Activated gamma-delta T cell treated with anti-CD3 and anti-CD28 coated beads, Interleukin-2, amount 50 U/mL, for 16 hours (primary cell): ENCODE results near the gene PPOX.

ENCODE experiments used
- DNase-seq: peaks from one replicate; pipeline ENCODE4 v3.0.0-alpha.2; 2020; ENCODE audit warnings: low read depth

PPOX gene

DNA sequence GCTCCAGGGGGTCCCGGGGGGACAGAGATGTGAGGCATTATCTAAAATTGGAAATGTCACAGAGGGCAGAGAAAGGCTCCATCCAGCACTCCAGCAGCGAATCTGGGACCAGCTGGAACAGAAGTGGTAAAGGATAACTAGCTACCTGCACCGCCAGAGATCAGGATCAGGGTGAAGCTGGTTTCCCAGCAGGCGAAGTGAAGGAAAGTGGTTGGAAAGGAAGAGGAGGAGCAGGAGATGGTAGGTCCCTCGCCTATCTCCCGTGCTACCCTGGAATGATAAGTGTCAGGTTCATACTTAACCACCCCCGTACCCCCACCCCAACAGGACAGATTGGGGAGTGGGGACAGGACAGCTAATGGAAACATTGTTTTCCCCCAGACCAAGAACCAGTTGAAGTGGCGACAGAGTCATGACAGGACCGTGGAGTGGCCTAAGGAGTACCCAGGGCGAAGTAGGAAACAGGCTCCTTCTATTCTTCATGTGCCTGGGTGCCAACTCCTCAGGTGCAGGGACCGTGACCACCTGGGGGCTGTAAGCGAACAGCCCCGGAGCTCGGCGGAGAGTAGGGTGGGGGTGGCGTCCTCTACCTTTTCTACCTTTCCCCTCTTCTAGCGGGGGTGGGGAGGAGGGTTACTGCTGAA is 10.4 kb downstream of the PPOX start:
- no peak for DNase-seq

DNA sequence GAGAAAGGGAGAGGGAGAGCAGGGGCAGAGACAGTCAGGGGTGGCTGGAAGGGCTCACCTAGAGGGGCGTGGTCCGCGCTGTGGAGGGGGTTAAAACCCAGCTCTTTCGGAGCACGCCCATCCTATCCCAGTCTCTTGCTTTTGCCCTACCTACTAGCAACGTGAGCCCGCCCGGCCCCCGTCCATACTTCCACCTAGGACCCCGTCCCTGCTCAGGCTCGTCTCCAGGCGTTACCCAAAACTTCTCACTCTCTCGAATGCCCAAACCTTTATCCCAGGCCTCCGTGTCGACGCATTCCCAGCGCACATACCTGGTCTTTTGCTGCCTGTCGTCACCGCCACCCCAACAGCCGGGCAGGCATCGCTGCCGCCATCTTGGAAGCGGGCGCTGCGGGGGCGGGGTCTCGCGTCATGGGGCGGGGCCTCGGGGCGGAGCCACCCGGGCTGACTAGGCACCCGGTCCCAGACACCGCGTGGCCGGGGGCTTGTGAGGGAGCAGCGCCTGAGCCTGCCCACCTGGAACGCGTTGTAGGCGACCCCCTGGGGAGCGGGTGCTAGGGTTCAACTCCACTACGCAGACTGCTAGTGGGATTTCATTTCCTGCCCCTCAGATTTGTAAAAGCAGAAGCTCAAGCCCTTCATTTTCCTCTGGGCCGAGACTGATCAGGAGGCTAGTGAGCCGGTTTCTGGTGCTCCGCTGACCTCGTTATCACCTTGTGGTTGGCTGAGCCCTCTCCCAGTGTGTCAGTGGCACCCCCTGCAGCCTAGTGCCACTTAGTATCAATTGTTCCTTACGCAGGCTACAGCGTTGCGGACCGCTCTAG is 11.1 kb downstream of the PPOX start, which contains the start of gene B4GALT3:
Gene B4GALT3 (minus strand): TSS at position 396 of the 824 bp plus-strand sequence. CDS start 1,447 bp downstream, outside the sequence.
- DNase-seq = peak; percentile 94

DNA sequence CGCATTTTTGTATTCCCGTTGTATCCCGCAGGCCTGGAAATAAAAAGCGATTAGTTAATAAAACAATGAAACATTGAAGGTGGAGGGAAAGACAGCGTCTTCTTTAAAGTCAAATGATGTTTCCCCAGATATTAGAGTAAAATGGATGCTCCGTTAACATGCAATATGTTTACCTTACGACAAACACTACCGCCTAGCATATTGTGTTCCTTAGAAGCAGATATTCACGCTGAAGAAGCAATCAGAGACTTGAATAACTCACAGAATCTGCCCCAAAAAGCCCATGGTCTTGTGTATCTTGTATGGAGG is 11.7 kb downstream of the PPOX start:
- DNase-seq = no peak

DNA sequence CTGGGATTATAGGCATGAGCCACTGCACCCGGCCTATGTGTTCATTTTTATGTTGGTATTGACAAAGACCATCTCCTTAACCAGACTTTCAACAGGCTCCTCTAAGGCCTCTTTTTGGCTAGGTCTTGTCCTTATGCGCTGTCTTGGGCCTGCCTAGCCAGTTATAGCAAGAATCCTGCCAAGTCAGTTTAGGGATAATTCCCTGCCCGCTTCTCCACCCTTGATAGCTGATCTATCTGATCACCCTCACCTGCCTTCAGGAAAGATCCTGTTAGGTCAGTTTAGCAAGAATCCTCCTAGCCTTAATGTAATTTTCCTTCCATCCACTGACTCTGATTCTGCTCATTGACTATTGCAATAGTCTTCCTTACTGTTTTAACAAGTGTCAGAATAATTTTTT is 13.5 kb downstream of the PPOX start:
- no peak for DNase-seq

DNA sequence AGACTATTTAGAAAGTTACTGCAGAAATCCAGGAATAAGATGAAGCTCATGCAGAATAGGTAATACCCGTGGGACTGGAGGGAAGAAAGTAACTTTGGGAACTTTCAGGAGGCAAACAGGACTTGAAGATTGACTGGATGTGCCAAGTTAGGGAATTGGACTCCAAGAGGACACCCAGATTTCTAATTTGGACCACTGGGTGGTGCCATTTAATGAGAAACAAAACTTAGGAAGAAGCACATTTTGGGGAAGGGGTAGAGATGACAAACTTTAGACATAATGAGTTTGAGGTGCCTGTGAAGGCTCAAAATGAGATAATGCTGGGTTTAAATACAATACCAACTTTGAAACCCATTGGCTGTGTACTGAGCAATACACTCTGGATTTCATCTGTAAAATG is 14.4 kb downstream of the PPOX start:
- no peak for DNase-seq

DNA sequence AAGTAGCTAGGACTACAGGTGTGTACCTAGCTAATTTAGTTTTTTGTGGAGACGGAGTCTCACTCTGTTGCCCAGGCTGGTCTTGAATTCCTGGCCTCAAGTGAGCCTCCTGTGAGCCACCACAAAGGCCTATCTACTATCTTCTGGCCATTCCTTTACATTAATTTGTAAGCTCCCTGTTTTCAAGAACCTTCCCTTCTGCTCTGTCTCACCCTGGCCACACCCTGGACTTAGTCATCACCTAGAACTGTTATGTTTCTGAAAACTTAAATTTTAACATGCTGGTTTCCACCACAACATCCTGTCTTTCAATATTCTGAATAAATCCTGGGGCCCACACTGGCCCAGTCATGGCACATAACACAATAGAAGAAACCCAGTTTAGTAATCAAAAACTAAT is 16.0 kb downstream of the PPOX start:
- peak; percentile 42 for DNase-seq

DNA sequence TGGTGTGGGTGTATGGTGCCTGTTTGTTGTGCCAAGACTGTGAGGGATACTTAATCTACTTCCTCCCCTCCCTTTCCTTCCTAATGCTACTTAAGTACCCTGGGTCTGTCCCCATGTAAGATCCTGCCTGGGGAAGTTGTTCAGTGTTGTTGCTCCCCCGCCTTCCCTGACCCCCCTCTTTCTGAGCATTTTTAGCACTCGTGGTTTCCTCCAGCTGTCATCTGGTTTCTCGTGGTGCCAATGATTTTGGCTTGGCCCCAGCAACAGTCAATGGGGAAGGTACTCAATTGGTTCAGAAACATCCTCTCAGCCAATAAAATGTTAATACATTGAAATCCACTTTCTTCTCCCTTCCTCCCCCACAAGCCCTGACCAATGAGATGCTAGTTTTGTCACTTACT is 19.1 kb downstream of the PPOX start:
- peak; percentile 67 for DNase-seq

DNA sequence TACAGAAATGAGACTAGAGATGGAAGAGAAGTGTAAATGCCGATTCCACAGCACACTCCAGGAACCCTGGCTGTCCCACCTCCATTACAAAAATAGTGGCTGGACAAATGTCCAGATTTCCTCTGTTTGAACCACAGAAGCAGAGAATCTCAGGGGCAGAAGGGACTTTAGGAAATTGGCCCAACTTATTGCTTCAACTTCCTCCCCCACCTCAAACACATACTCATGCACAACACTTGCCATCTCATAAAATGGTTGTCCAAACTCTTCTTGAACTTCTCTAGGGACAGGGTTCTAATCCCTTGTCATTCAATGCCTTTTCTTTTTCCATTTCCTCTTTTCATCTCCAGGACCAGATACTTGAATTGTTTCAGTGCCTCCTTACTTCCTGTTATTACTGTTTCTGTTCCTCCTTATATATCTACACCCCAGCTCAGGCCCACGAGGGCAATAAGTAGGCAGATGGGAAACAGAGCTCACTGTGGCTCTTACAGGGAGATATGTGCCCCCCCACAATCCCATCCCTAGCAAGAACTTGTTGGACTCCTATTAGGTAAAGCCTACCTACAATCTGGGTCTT is 19.6 kb downstream of the PPOX start:
- no peak for DNase-seq

DNA sequence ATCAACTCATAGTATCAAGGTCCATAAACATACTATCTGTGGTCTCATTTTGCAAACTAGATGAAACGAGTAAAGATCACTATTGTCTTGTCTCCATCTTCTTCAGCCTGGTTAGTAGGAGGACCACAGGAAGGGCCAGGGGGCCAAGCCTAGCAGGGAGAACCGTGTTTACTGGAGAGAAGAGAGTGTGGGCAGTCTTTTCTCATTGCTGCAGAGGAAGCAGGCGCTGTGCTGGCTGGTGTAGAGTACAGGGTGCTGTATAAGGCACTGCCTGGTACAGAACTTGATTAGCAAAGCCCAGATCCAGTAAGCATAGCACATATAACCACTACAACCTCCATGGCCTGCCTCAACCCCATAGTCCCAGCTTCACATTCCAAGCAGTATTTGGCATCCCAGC is 21.1 kb downstream of the PPOX start:
- DNase-seq = no peak

DNA sequence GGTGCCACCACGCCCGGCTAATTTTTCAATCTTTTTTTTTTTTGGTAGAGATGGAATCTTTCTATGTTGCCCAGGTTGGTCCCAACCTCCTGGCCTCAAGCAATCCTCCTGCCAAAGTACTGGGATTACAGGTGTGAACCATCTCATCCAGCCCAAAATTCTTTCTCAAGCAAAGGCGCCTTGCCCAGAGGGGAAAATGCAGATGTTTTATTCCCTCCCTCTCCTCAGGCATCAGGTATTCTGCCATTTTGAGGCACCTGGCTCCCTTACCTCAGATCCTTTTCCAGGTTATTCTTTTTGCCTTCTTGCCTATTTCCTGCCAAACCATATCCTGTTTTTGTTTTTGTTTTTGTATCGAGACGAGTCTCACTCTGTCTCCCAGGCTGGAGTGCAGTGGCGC is 22.2 kb downstream of the PPOX start:
- DNase-seq = no peak

DNA sequence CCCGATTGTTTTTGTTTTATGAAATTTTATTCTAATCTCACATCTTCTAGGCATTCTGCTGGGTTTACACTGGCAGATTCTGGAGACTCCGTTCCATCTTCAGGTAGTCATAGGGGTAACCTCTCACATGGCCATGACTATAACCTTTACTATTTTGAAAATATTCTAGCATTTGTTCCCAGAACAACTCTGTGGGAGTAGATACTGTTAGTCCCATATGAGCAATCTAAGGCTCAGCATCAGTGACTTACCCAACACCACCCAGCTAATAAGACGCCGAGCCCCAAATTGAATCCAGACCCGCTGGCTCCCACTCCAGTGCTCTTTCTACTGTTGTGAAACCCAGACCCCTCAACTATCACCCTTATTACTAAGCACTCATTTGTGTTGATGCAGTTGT is 22.8 kb downstream of the PPOX start:
- DNase-seq = no peak

DNA sequence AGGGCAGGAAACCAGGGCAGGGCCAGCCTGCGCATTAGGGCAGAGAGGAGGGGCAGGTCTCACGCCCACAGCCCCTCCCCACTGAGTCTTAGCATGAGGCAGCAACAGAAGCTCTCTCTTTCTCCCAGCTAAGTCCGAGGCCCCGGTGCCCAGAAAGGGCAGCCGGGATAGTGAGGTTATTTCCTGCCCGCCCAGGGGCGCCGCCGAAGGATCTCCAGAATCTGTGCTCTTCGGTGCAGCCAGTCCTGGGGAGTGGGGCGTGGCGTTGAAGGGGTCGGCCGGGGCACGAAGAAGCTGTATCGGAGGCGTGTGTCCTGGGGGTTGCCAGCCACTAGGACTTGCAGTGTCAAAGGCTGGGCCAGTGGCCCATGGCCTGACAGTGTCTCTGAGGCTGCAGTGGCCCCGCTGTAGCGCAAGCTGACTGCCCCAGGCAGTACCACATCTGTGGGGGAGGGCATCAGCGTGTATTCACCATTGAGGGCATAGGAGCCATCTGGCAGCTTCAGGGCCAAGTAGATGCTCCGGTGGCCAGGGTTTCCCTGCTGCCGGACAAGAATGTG is 24.8 kb downstream of the PPOX start:
- DNase-seq = no peak

DNA sequence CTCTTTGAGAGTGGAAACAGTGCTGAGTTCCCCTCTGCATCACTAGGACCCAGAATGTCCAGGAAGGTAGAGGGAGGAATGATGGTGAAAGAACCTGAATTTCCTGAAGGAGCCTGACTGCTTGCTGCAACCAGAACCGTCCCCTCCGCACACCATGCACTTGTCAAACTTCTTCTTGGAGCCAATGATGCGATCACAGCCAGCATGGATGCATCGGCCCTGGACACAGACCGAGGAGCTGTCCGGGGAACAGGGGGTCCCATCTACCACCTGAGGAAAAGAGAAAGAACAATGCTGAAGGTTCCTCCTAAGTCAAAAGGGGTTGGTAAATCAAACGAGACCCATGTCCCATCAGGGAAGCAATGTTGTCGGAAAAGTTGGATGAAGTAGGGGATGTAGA is 25.7 kb downstream of the PPOX start:
- DNase-seq = no peak

DNA sequence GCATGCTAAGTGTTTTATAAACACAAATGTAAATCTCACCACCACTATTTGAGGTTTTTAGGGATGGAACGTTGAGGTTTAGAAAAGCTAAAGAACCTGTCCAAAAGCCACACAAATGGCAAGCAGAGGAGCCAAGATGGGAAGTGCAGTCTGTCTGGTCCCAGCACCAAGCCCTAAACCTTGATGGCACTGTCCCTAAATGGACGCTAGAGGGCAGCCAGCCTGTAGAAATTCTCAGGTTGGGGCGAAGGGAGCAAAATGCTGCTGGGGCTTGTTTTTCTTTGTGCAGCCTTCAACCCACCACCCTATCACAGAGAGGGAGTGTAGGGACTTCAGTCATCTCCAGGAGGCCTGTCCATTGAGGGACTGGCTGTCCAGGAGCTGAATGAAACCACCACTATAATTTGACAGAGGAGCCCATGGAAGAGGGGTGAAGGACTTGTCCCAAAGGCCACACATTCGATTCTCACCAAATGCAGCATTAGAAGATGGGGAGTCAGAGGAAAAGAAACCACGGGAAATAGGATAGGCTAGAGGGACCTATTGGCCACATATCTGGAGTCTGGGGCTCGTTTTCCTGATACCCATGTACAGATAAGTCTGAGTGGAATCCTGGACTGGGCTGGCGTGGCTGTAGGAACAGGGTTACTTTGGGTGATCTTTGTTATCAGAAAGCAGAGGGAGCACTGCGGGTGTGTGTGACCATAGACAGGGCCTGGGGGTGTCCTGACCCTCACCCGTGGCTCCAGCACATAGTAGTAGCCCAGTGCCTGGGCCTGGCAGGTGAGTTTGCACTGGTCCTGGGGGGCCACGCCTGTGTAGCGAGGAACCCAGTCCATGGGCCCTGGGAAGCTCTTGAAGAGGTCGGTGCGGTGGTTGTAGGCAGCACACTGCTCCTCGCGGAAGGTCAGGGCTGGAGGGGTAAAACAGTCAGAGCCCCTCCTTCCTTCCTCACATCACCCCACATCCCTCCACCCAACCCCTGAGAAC is 26.5 kb downstream of the PPOX start:
- DNase-seq = peak; percentile 52

DNA sequence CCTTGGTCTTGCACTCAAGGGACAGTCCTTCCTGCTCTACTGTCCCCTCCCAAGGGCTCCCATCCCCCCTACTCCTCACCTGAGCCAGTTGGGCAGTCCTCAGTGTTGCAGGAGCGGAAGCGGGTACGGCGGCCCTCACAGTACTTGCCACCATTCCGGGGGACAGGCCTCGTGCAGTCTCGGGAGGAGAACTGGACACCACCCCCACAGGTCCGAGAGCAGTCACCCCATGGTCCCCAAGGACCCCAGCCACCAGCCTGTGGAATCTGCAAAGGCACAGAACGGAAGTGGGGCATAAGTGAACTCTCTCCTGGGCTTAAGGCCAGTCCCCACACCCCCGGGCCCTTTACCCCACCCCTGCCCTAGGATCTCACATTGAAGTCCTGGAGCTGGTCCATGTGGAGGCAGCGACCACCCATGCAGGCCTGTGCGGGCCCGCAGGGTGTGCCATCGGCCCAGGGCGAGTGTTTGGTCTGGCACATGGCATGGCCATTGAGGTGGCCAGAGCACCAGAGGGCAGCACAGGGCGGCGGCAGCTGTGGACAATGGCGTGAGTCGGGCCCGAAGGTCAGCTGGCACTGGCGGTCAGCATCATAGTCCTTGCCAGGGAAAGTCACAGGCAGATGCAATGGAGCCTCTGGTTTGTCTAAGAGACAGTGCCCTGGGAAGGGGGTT is 27.5 kb downstream of the PPOX start:
- DNase-seq = no peak

DNA sequence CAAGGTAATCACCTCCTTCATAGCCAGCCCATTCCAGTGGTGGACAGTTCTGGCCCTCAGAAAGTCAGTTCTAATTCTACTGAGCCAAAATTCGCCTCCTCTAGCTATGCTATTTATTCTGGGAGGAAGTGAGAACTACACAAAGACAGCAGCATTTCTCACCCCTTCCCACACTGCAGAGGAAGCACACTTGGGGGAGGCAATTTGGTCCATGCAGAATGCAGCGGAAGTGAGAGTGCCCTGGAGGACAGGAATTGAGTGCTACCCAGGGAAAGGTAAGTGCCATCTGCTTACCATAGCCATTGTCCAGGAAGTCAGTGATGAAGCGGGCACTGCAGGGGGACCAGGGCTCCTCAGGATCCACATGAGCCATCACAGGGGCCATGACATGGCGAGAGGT is 28.9 kb downstream of the PPOX start:
- DNase-seq = no peak

DNA sequence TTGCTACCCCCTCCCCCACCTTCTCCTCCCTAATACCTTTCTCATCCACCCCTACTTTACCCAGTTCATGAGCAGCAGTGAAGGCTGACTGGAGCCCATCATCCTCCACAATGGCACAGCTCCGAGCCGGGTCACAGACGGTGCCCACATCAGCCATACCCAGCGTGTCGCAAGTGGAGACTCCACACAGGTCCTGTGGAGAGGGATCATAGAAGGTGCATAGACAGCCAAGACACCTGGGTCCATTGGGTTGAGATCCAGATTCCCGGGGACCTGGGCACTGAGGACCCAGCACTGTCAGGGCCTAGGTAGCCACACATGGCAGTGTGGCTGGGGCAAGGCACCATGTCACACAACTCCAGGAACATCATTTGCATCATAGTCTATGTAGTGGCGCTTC is 29.9 kb downstream of the PPOX start:
- no peak for DNase-seq

DNA sequence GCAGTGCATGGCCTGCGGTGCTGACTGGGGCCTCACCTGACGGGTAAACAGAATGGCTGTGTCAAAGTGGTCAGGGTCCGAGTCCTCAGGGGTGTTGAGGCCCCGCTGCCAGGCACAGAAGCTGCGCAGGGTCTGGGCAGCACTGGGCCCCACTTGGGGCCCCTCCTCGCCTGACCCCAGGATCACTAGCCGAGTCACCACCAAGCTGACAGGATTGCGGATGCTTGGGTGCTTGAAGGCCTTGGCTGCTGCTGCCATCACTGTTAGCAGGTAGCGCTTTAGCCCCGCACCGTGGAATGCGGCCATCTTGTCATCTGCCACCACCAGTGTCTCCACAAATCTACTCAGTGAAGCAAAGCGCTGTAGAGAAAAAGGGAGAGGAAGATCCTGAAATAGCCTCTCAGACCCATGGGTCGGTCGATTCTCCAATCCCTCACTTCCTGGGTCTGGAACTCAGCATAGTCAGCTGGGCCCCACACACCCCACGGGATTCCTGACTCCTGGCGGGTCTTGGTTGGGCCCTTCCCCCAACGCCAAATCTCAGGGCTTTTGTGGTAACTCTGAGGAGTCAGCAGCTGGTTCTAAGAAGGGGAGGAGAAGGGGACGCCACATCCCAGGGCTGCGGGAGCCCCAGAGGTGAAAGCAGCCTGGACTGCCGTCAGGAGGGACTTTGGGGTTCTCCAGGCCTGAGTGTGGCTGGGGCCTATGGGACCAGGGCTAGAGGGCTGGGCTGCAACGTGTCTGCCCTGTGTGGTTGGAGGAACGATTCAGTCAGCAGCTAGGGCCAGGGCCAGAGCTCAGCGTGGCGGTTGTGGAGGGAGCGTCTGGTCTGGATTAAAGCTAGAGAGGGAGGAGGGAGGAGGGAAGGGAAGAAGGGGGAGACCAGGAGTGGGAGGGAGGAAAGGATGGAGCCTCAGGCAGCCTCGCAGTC is 30.6 kb downstream of the PPOX start:
- no peak for DNase-seq

DNA sequence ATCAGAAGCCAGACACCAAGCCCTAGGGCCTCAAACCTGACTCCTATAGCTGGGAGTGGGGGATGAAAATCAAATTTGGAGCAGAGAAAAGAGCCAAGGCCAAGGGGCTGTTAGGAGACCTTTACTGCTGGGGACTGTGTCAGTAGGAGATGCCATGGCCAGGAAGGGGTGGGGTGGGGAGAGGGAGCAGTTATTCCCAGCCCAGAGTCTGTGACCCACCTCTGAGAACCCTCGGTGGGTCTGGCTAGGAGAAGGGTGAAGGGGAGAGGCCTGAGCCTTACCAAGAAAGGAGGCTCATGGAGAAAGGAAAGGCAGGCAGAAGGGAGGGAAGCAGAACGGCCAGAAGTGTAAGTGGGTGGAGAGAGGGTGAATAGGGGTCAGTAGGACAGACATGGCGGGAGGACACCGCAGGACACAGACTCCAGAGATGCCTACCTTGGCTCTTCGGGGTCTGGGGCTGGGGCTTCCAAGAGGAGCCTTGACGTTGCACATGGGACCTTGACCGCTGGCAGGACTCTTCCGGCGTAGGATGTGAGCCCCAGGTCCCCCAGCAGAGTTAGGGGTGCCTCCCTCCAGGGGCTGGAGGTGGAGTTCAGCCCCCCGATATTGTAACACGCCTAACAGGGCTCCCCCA is 31.5 kb downstream of the PPOX start:
- no peak for DNase-seq
